ENCODE data around the gene PFDN1.

Gene PFDN1

DNA sequence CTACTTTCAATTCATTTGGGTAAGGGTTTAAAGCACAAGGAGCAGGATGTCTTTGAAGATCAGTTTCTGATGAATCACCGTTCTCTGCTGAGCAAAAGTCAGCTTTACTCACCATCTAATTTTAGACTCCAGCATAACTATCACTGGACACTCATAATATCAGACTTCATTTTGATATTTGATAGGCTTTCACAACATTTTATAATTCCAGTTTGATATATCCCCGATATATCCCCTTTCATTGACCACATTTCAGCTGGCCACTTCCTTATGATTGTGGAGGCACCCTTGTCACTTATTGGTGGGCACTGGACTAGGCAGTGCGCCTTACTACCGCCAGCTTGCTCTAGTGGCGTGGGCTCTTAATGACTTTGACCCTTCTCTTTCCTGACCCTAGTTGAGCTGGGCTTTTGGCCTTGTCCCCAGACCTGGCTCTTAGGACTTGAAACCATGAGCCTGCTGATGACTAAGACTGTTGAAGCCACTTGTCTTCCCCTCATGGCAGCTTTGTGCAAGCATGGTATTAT, 81.1 kb downstream of the PFDN1 start:
- FAIRE-seq = no peak

DNA sequence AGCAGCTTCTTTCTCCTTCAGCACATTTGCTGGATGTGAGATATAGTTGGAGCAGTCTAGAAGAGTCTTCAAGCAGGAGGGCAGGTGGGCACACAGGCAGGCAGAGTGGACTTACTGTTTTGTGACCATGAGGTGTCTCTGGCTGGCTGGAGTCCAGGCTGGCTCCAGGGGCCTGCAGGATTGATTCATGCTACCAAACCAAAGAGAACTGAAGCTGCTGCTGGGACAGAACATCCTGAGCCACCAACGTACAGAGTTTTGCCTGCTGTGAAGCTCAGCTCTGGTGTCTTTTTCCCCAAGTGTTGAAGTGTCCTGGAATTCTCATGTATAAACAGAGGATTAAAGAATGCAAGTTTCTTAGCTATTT, 82.2 kb downstream of the PFDN1 start:
- DNase-seq (ENCODE audit: insufficient read length, low spot score) = no peak
- FAIRE-seq = no peak
- no peak for TF ChIP-seq POLR2A (IDR thresholded peaks at IDR 0.05; ENCODE audit: low read depth, low read length)

More for the DNA sequence above, 81.1 kb downstream of the PFDN1 start:
- no peak for TF ChIP-seq POLR2A (IDR thresholded peaks at IDR 0.05; ENCODE audit: low read depth, low read length)
- DNase-seq (ENCODE audit: insufficient read length, low spot score) = peak; percentile 47

DNA sequence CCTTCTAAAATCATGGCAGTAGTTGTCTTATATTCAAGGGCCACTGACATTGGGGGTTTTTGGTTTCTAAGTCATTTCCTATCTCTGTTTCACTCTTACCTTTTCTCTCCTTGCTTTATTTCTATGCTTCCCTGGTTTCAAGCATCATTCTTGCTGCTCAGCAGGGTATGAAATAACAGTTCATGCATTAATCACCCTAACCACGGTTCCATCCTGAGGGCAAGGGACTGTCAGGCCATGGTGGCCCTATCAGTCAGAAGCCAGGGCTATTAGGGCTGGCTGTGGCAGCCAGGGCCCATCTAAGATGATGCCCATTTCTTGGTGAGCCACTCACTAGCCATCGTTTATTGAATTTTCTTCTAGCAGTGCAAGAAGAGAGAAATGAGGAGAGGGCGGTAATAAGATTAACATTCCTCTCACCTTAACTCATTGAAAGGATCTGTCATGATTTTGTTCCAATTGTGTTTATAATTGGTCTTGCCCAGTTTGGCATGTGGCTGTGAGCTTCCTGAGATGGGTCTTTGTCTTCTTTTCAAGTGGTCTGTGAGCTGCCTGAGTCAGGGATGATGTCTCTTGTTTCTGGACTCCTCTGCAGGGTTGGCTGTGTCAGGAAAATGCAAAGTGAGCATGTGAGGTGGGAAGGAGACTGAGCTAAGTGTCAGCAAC, 82.7 kb downstream of the PFDN1 start:
- FAIRE-seq = no peak
- no peak for TF ChIP-seq POLR2A (IDR thresholded peaks at IDR 0.05; ENCODE audit: low read depth, low read length)
- DNase-seq (ENCODE audit: insufficient read length, low spot score) = no peak

DNA sequence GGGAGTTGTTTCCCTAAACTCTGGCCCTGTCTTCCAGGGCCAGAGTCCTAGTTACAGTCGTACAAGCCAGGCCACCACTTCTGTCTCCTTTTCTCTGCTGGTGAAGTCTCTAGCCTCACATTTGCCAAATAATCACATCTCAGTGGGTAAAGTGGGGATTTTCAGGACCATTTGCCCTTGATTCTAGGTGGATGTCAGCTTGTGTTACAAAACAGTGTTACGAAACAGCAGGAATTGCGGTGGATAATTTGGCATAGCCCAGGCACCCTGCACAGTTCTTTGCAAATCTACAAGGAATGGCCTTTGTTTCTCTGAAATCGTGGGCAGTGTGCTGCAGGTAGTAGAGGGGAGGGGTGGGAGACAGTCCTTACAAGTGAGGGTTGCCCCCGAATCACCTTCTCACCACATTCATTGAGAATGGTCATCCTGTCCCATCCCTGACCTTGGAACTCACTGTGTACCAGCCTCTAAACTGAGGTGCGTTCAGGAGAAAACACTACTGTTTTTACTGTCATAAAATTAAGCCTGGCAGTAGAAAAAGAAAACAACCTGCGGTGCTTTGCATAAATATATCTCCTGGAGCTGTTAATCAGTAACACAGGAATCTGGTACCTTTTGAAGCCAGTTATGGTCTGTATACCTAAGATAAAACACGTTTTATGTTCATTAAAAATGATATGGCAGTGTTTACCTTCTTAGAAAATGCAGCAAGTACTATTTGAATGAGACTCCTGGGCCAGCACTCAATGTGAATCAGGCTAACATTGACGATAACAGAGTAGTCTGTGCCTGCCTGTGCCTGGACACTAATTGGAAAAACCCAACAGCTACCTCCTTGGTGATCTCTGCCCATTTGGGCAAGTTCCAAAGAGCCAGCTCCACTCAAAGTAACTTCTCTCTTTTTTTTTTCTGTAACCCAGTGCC, 83.6 kb downstream of the PFDN1 start:
- DNase-seq (ENCODE audit: insufficient read length, low spot score) = no peak

DNA sequence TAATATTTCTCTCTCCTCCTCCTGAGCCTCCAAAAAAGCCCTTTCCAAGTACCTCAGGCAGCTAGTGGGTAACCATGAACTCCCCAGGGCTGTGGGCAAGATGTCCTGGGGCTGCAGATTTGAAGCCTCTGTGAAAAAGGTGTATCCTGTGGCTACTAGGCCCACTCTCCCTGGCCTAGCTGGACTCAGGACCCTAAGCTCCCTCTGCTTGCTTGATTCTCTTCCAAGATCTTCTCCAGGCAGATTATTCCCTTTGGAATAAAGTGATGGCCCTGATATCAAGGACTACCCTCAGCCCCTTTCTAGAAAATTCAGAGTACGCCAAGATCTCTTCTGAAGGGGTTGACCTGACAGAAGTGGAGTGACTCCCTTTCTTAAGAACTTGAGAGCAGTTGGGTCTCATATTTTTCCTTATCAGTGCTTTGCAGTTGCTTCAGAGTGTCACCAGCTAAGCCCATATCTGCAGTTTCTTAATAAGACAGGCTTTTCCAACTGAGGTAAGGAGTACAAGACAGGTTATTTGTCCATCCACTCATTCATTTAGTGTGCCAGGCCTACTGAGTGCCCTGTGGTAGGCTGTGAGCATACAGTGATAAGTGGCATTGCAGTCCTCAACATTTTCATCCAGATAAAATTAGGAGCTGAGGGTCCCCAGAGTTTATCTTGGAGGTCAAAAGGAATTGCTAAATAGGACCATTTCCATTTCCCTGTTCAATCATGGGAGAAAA, 85.4 kb downstream of the PFDN1 start:
- DNase-seq (ENCODE audit: insufficient read length, low spot score) (no peak), FAIRE-seq (no peak)
- TF ChIP-seq POLR2A (IDR thresholded peaks at IDR 0.05; ENCODE audit: low read depth, low read length) = no peak

More for the DNA sequence above, 83.6 kb downstream of the PFDN1 start:
- TF ChIP-seq POLR2A (IDR thresholded peaks at IDR 0.05; ENCODE audit: low read depth, low read length) = no peak
- FAIRE-seq = no peak

DNA sequence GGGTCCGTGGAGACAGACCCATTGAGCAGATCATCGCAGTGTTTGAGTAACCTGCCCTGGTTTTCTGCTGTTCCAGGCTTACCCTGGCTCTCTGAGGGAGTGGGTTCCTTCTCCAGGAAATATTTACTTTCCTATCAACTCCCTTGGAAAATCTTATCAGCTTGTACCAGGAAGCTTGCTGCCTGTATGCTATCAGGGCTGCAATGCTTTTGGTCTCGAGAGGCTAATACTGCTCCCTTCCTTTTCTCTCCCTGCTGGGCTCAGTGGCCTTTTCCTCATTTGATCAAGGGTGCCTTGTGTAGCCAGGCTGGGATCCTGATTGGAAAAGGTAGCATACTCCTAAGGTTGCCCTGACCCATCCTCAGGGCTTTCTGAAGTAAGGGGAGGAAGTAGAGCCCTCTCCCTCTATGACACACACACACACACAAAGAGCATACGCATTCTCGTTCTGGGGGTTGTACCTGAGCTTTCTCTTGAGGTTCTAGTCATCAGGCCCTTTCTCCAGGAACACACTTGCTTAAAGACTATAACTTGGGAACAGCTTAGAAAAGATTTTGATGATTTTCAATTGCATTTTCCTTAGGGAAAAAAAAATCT, 86.3 kb downstream of the PFDN1 start:
- no peak for TF ChIP-seq POLR2A (IDR thresholded peaks at IDR 0.05; ENCODE audit: low read depth, low read length)
- no peak for DNase-seq (ENCODE audit: insufficient read length, low spot score)
- no peak for FAIRE-seq

DNA sequence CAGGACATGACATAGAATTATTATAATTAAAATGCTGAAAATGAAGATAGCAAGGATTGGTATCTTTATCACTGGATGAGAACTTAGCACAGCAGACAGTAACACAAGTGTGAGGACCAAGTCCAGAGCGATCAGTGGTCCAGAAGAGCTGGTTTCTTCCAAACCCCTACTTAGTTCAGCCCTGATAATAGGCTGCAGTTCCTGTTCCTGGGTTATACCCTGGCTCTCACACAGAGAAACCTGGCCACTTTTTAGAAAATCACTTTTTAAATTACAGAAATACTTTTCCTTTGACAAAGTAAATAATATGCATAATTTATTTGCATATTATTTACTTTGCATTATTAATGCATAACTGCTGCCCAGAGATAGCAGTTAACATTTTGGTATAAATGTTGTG, 87.6 kb downstream of the PFDN1 start:
- FAIRE-seq = no peak
- no peak for TF ChIP-seq POLR2A (IDR thresholded peaks at IDR 0.05; ENCODE audit: low read depth, low read length)

DNA sequence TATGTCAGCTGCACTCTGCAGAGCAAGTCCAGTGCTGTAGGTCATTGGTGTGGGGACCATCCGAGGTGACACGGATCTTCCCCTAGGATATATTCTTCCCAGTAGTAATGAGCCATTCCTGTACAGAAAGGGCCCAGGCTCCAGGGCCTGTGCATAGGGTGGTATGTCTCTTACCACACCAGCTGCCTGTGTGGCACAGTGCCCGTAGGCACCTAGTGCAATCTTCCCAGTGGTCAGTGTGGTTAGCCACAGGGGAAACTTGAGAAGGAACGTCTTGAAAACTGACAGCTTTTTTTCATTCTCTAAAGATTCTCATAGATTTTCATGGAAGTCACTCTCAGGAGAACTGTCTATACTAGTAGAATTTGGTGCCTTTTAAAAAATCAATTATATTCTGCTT, 88.1 kb downstream of the PFDN1 start:
- FAIRE-seq (peak; percentile 69), DNase-seq (ENCODE audit: insufficient read length, low spot score) (no peak)
- no peak for TF ChIP-seq POLR2A (IDR thresholded peaks at IDR 0.05; ENCODE audit: low read depth, low read length)

More for the DNA sequence above, 87.6 kb downstream of the PFDN1 start:
- DNase-seq (ENCODE audit: insufficient read length, low spot score) = no peak

DNA sequence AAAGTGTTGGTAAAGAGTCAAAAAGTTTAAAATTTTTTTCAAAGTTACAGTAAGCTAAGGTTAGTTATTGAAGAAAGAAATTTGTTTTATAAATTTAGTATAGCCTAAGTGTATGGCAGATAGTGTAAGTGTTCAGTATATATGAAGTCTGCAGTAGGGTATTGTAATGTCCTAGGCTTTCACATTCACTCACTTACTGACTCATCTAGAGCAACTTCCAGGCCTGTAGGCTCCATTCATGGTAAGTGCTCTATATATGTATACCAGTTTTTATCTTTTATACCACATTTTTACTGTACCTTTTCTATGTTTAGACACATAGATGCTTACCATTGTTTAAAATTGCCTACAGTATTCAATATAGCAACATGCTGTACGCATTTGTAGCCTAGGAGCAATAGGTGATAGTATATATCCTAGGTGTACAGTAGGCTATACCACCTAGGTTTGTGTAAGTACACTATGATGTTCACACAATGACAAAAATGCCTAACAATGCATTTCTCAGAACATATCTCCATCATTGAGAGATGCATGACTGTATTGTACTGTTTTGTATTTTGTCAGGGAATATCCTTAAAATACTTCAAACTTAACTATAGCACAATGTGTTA, 89.4 kb downstream of the PFDN1 start:
- no peak for DNase-seq (ENCODE audit: insufficient read length, low spot score)
- FAIRE-seq = no peak
- no peak for TF ChIP-seq POLR2A (IDR thresholded peaks at IDR 0.05; ENCODE audit: low read depth, low read length)

DNA sequence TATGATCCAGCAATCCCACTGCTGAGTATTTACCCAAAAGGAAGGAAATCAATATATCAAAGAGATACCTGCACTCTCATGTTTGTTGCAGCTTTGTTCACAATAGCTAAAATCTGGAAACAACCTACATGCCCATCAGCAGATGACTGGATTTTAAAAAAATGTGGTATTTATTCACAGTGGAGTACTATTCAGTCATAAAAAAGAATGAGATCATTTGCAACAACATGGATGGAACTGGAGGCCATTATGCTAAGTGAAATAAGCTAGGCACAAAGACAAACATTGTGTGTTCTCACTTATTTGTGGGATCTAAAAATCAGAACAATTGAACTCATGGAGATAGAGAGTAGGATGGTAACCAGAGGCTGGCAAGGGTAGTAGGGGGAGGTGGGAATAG, 94.8 kb downstream of the PFDN1 start:
- FAIRE-seq (no peak), DNase-seq (ENCODE audit: insufficient read length, low spot score) (no peak)
- no peak for TF ChIP-seq POLR2A (IDR thresholded peaks at IDR 0.05; ENCODE audit: low read depth, low read length)

DNA sequence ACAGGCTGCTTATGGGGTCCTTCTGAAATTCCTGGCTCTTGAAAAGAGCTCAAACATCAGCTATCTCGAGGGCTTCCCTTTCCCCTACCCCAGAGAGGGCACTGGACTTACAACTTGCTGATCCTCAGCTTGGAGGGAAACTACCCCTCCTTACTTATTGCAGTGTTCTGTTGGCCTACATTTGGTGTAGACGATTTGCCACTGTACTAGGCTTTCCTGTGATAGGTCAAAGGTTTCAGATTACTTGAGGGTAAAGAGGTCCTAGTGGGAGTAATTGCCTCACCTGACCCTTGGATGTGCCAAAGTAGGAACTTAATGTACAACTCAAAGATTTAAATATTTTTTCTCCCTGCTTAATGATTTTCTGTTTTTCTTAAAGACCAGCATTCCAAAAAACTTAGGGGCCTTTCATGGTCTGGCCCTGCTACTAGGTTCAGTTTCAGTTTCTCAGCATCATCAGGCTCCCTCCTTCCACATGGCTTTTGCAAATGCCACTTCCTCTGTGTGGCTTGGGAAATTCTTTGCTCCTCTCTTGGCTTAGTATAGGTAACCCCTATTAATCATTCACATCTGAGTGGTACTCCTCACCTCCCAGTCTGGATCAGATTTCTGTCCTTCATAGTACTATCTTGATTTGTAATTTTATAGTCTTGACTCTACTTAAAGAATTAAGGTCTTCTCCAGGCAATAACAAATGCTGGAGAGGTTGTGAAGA, 95.5 kb downstream of the PFDN1 start:
- DNase-seq (ENCODE audit: insufficient read length, low spot score) = no peak
- TF ChIP-seq POLR2A (IDR thresholded peaks at IDR 0.05; ENCODE audit: low read depth, low read length) = no peak

DNA sequence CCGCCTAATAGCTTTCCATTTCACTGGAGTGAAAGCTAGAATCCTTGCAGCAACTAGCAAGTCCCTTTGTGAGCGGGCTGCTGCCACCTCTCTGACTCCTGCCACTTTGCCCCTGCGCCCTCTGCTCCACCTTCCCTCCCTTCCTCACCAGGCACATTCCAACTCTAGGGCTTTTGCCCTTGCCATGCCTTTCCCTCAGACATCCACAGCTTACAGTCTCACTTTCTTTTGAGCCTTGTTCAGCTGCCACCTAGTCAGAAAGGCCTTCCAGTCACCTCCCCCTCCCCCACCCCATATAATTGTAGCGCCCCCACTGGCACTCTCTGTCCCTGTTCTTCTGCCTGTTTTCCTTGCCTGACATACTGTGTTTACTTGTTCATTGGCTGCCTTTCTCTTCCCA, 96.9 kb downstream of the PFDN1 start:
- no peak for DNase-seq (ENCODE audit: insufficient read length, low spot score)
- no peak for FAIRE-seq
- TF ChIP-seq POLR2A (IDR thresholded peaks at IDR 0.05; ENCODE audit: low read depth, low read length) = no peak

More for the DNA sequence above, 95.5 kb downstream of the PFDN1 start:
- FAIRE-seq = no peak

DNA sequence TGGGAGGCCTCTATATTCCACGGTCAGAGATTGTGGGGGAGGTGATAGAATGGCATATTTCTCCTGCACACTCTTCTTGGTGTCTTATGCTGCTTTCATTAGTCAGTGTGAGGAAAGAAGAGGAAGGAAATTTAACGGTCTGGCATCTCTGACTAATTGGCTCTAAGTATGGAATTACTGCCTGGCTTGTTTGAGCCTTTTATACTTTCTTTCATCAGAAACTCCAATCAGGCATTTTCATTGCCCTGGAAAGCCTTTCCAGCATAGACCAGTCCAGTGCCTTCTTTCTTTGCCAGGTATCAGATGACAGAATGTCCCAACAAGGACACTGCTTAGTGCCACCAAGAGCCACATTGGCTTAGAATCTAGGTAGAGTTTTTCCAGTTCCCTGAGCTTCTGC, 97.7 kb downstream of the PFDN1 start:
- no peak for FAIRE-seq
- no peak for DNase-seq (ENCODE audit: insufficient read length, low spot score)
- no peak for TF ChIP-seq POLR2A (IDR thresholded peaks at IDR 0.05; ENCODE audit: low read depth, low read length)

All from H54 (cell line).